IPS-18c (cell line): ENCODE measurements around the gene SLC5A11.

Experiments
- H3K4me3 ChIP-seq: 2 replicates; pipeline ENCODE4 v1.7.0; 2013; ENCODE audit warnings: low read depth, mild to moderate bottlenecking, low read length, moderate library complexity; ENCODE audit not compliant: insufficient read depth
- H3K9me3 ChIP-seq: one replicate; pipeline ENCODE4 v1.6.1; 2013; ENCODE audit warnings: mild to moderate bottlenecking, low read length, moderate library complexity; ENCODE audit not compliant: control insufficient read depth, insufficient read depth

The SLC5A11 gene

GRCh38 chr16:24930440-24930839 is 84.7 kb downstream of the SLC5A11 start:
- Histone ChIP-seq H3K4me3 (no peak overlapping the region), H3K9me3 (no peaks in the 10 kb centered on the region)

- no peaks in the 10 kb centered on the region for H3K9me3 ChIP-seq
- H3K4me3 ChIP-seq = no peak overlapping the region
Measured at GRCh38 chr16:24931091-24931490, 85.3 kb downstream of the SLC5A11 start.

- H3K9me3 ChIP-seq = no peaks in the 10 kb centered on the region
- no peak overlapping the region for H3K4me3 ChIP-seq
Measured at GRCh38 chr16:24935336-24935735, 89.6 kb downstream of the SLC5A11 start.

- Histone ChIP-seq H3K4me3 (no peak overlapping the region), H3K9me3 (no peaks in the 10 kb centered on the region)
Measured at GRCh38 chr16:24936151-24936550, 90.4 kb downstream of the SLC5A11 start.

GRCh38 chr16:24939224-24939623 is 93.5 kb downstream of the SLC5A11 start:
- Histone ChIP-seq H3K9me3 (no peaks in the 10 kb centered on the region), H3K4me3 (no peak overlapping the region)

- Histone ChIP-seq H3K4me3 (no peak overlapping the region), H3K9me3 (no peaks in the 10 kb centered on the region)
Measured at GRCh38 chr16:24939738-24940137, 94.0 kb downstream of the SLC5A11 start.

GRCh38 chr16:24943471-24943870 is 97.7 kb downstream of the SLC5A11 start:
- no peaks in the 10 kb centered on the region for H3K9me3 ChIP-seq
- H3K4me3 ChIP-seq = no peak overlapping the region

- Histone ChIP-seq H3K9me3 (no peaks in the 10 kb centered on the region), H3K4me3 (no peak overlapping the region)
Measured at GRCh38 chr16:24944206-24944605, 98.4 kb downstream of the SLC5A11 start.

GRCh38 chr16:24946155-24946554 is 100.4 kb downstream of the SLC5A11 start:
- Histone ChIP-seq H3K9me3 (no peaks in the 10 kb centered on the region), H3K4me3 (no peak overlapping the region)

- no peaks in the 10 kb centered on the region for H3K9me3 ChIP-seq
Measured at GRCh38 chr16:24950275-24950674, 104.5 kb downstream of the SLC5A11 start.

GRCh38 chr16:24953306-24953705 is 107.5 kb downstream of the SLC5A11 start:
- Histone ChIP-seq H3K9me3 (no peaks in the 10 kb centered on the region), H3K4me3 (no peak overlapping the region)

More at GRCh38 chr16:24950275-24950674, 104.5 kb downstream of the SLC5A11 start:
- no peak overlapping the region for H3K4me3 ChIP-seq

GRCh38 chr16:24953721-24954120 is 108.0 kb downstream of the SLC5A11 start:
- Histone ChIP-seq H3K9me3 (no peaks in the 10 kb centered on the region), H3K4me3 (no peak overlapping the region)

- Histone ChIP-seq H3K9me3 (no peaks in the 10 kb centered on the region), H3K4me3 (no peak overlapping the region)
Measured at GRCh38 chr16:24954137-24954536, 108.4 kb downstream of the SLC5A11 start.

- H3K9me3 ChIP-seq = no peaks in the 10 kb centered on the region
- H3K4me3 ChIP-seq = no peak overlapping the region
Measured at GRCh38 chr16:24955975-24956731, 110.4 kb downstream of the SLC5A11 start.

GRCh38 chr16:24957887-24958286 is 112.1 kb downstream of the SLC5A11 start:
- Histone ChIP-seq H3K9me3 (no peaks in the 10 kb centered on the region), H3K4me3 (no peak overlapping the region)
